KMS-11 (cell line): ENCODE results near the gene CDH2.

Source experiments
- H2AFZ ChIP-seq: fragments of 200-600 bp; sonication (generic); 2 replicates; pipeline ENCODE4 v1.6.1; 2016; ENCODE audit warnings: antibody characterized with exemption, mixed run types, low read depth
- H3K27ac ChIP-seq: fragments of 200-600 bp; sonication (generic); 2 replicates; pipeline ENCODE4 v1.6.1; 2016; ENCODE audit warnings: mild to moderate bottlenecking, mixed run types
- H3K27me3 ChIP-seq: fragments of 200-600 bp; sonication (generic); 2 replicates; pipeline ENCODE4 v1.6.1; 2017; ENCODE audit warnings: mild to moderate bottlenecking, low read depth, mixed run types, moderate library complexity; ENCODE audit not compliant: insufficient read depth
- H3K36me3 ChIP-seq: fragments of 200-600 bp; sonication (generic); 2 replicates; pipeline ENCODE4 v1.6.1; 2017; ENCODE audit warnings: mild to moderate bottlenecking, mixed run types; ENCODE audit not compliant: insufficient read depth
- H3K4me1 ChIP-seq: fragments of 200-600 bp; sonication (generic); 2 replicates; pipeline ENCODE4 v1.6.1; 2016; ENCODE audit warnings: mild to moderate bottlenecking, low read depth, mixed run types; ENCODE audit not compliant: poor library complexity, severe bottlenecking
- H3K4me2 ChIP-seq: fragments of 200-600 bp; sonication (generic); 2 replicates; pipeline ENCODE4 v1.7.0; 2016; ENCODE audit warnings: mild to moderate bottlenecking, mixed run types
- H3K4me3 ChIP-seq: fragments of 200-600 bp; sonication (generic); IDR thresholded peaks from 2 replicates; pipeline ENCODE4 v1.6.1; 2017; ENCODE audit warnings: low read depth, low read length, mixed read lengths; ENCODE audit not compliant: insufficient read depth
- H3K79me2 ChIP-seq: fragments of 200-600 bp; sonication (generic); 2 replicates; pipeline ENCODE4 v1.6.1; 2016; ENCODE audit warnings: low read depth, mixed run types; ENCODE audit not compliant: insufficient read depth
- H3K9ac ChIP-seq: fragments of 200-600 bp; sonication (generic); 2 replicates; pipeline ENCODE4 v1.6.1; 2016; ENCODE audit warnings: mild to moderate bottlenecking, mixed run types
- H4K20me1 ChIP-seq: fragments of 200-600 bp; sonication (generic); 2 replicates; pipeline ENCODE4 v1.6.1; 2016; ENCODE audit warnings: mild to moderate bottlenecking, mixed run types; ENCODE audit not compliant: insufficient read depth
- CTCF ChIP-seq: fragments of 200-600 bp; sonication (generic); conservative IDR thresholded peaks from 2 replicates; pipeline ENCODE4 v1.6.1; 2017; ENCODE audit warnings: low read depth, mild to moderate bottlenecking, antibody characterized with exemption, low read length, moderate library complexity, mixed read lengths

CDH2 gene

GRCh38 chr18:28036488-28036887 is 140.4 kb downstream of the CDH2 start:
- H3K9ac ChIP-seq, result no peak overlapping the region
- H4K20me1 ChIP-seq, result no peaks in the 10 kb centered on the region
- no peaks in the 10 kb centered on the region for H3K79me2 ChIP-seq
- no peak overlapping the region for H3K4me3 ChIP-seq
- H3K4me1 ChIP-seq, result no peaks in the 10 kb centered on the region
- no peak overlapping the region for H3K27ac ChIP-seq
- no peak overlapping the region for H2AFZ ChIP-seq
- no peaks in the 10 kb centered on the region for H3K27me3 ChIP-seq
- H3K4me2 ChIP-seq, result no peak overlapping the region
- no peaks in the 10 kb centered on the region for H3K36me3 ChIP-seq
- no peak for TF ChIP-seq CTCF

- no peak overlapping the region for H3K4me2 ChIP-seq
Measured at GRCh38 chr18:28034567-28034966, 142.4 kb downstream of the CDH2 start.

GRCh38 chr18:28032177-28032576 is 144.8 kb downstream of the CDH2 start:
- no peak overlapping the region for H2AFZ ChIP-seq
- no peaks in the 10 kb centered on the region for H3K36me3 ChIP-seq
- no peaks in the 10 kb centered on the region for H3K79me2 ChIP-seq
- no peaks in the 10 kb centered on the region for H4K20me1 ChIP-seq
- no peak overlapping the region for H3K27ac ChIP-seq
- no peaks in the 10 kb centered on the region for H3K27me3 ChIP-seq
- no peak overlapping the region for H3K4me2 ChIP-seq
- H3K4me1 ChIP-seq, result no peaks in the 10 kb centered on the region
- no peak overlapping the region for H3K9ac ChIP-seq
- H3K4me3 ChIP-seq, result no peak overlapping the region
- no peak for TF ChIP-seq CTCF

More at GRCh38 chr18:28034567-28034966, 142.4 kb downstream of the CDH2 start:
- H3K27me3 ChIP-seq, result no peaks in the 10 kb centered on the region
- H3K9ac ChIP-seq, result no peak overlapping the region
- H3K79me2 ChIP-seq, result no peaks in the 10 kb centered on the region
- no peak overlapping the region for H3K27ac ChIP-seq
- no peak overlapping the region for H2AFZ ChIP-seq
- TF ChIP-seq CTCF, result no peak
- H3K4me3 ChIP-seq, result no peak overlapping the region
- H3K36me3 ChIP-seq, result no peaks in the 10 kb centered on the region
- H4K20me1 ChIP-seq, result no peaks in the 10 kb centered on the region
- no peaks in the 10 kb centered on the region for H3K4me1 ChIP-seq

GRCh38 chr18:28030458-28030857 is 146.5 kb downstream of the CDH2 start:
- TF ChIP-seq CTCF, result no peak

GRCh38 chr18:28027755-28028154 is 149.2 kb downstream of the CDH2 start:
- Histone ChIP-seq H3K27ac (no peak overlapping the region), H3K79me2 (no peaks in the 10 kb centered on the region), H3K4me1 (no peaks in the 10 kb centered on the region), H4K20me1 (no peaks in the 10 kb centered on the region), H3K9ac (no peak overlapping the region), H3K4me2 (no peak overlapping the region), H3K27me3 (no peaks in the 10 kb centered on the region), H3K4me3 (no peak overlapping the region), H3K36me3 (no peaks in the 10 kb centered on the region), H2AFZ (no peak overlapping the region)
- TF ChIP-seq CTCF, result no peak

More at GRCh38 chr18:28030458-28030857, 146.5 kb downstream of the CDH2 start:
- Histone ChIP-seq H4K20me1 (no peaks in the 10 kb centered on the region), H3K4me3 (no peak overlapping the region), H3K36me3 (no peaks in the 10 kb centered on the region), H2AFZ (no peak overlapping the region), H3K79me2 (no peaks in the 10 kb centered on the region), H3K4me2 (no peak overlapping the region), H3K4me1 (no peaks in the 10 kb centered on the region), H3K9ac (no peak overlapping the region), H3K27me3 (no peaks in the 10 kb centered on the region), H3K27ac (no peak overlapping the region)
